PC-9 (cell line): ENCODE data around the gene CEP192.

ENCODE experiments used
- EZH2 ChIP-seq: fragments of 200-600 bp; sonication (generic); IDR thresholded peaks from 2 replicates; pipeline ENCODE4 v1.8.0; 2017; ENCODE audit warnings: antibody characterized with exemption, low read depth
- TF ChIP-seq, protein P1 (sequence below): fragments of 200-600 bp; sonication (generic); conservative IDR thresholded peaks from 2 replicates; pipeline ENCODE4 v1.6.1; 2017; ENCODE audit warnings: mixed run types, antibody characterized with exemption, mild to moderate bottlenecking, moderate library complexity

DNA sequence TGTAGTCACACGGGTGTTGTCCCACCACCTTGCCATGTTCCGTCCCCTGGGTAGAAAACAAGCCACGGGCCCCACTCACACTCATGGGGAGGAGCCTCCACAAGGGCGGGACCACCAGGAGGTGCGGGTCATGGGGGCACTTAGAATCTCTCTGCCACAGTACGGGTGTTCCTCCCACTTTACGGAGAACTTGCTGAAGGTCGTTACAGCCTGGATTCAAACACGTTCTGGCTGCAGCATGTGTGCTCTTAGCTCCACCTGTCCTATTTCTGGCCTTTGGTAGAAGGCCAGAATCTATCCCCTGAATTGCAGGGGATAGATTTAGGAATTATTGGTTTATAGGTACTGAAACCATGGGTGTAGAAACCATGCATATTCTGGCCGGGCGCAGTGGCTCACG is 14.9 kb upstream of the CEP192 start:
- TF ChIP-seq, protein P1, sequence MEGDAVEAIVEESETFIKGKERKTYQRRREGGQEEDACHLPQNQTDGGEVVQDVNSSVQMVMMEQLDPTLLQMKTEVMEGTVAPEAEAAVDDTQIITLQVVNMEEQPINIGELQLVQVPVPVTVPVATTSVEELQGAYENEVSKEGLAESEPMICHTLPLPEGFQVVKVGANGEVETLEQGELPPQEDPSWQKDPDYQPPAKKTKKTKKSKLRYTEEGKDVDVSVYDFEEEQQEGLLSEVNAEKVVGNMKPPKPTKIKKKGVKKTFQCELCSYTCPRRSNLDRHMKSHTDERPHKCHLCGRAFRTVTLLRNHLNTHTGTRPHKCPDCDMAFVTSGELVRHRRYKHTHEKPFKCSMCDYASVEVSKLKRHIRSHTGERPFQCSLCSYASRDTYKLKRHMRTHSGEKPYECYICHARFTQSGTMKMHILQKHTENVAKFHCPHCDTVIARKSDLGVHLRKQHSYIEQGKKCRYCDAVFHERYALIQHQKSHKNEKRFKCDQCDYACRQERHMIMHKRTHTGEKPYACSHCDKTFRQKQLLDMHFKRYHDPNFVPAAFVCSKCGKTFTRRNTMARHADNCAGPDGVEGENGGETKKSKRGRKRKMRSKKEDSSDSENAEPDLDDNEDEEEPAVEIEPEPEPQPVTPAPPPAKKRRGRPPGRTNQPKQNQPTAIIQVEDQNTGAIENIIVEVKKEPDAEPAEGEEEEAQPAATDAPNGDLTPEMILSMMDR: no peak
- no peak for TF ChIP-seq EZH2
